H1 (cell line): Measurements from ENCODE around the gene CPNE4. TPM values are rescaled to one million over a fixed set of nuclear protein-coding genes. Genes with fewer than 3 reads are reported as not detected.

Source experiments
- CTCF ChIA-PET: fragments of 300-600 bp; sonication (Branson Sonifier 250); formaldehyde crosslinking; loops from one replicate; lab custom pipeline; 2021; ENCODE audit not compliant: partially characterized antibody; lab: Charles Lee
- POLR2A ChIA-PET: fragments of 300-600 bp; sonication (Branson Sonifier 250); formaldehyde crosslinking; loops from one replicate; lab custom pipeline; 2021; ENCODE audit warnings: inconsistent platforms; ENCODE audit not compliant: partially characterized antibody; lab: Charles Lee
- DNase-seq, 2 experiments: peaks; one replicate each; pipeline versions ENCODE4 v3.0.0 to v3.0.0-alpha.2; 2010 to 2022; ENCODE audit warnings: low spot score in 2 of 2, low read depth in 1 of 2, mixed read lengths in 1 of 2
- FAIRE-seq: peaks from 2 replicates; lab custom pipeline; 2011; peaks lifted over from hg19 to GRCh38; lab: Jason Lieb, UNC
- H2AFZ ChIP-seq: 2 replicates; pipeline ENCODE4 v1.8.1; 2012; ENCODE audit warnings: low read length, inconsistent platforms
- H2AK5ac ChIP-seq: 2 replicates; pipeline ENCODE4 v1.6.1; 2013; ENCODE audit warnings: low read depth, low read length
- H2BK120ac ChIP-seq: replicated peaks from 2 replicates; pipeline ENCODE3; 2013; ENCODE audit warnings: low read depth, low read length, inconsistent platforms
- H2BK12ac ChIP-seq: 2 replicates; pipeline ENCODE4 v1.6.1; 2013; ENCODE audit warnings: low read depth, low read length
- H2BK15ac ChIP-seq: 2 replicates; pipeline ENCODE4 v1.6.1; 2013; ENCODE audit warnings: low read length
- H2BK20ac ChIP-seq: 2 replicates; pipeline ENCODE4 v1.6.1; 2013; ENCODE audit warnings: low read length
- H2BK5ac ChIP-seq: 2 replicates; pipeline ENCODE4 v1.6.1; 2013; ENCODE audit warnings: low read depth, low read length
- H3K14ac ChIP-seq: 2 replicates; pipeline ENCODE4 v1.6.1; 2013; ENCODE audit warnings: inconsistent platforms; ENCODE audit not compliant: insufficient read length
- H3K18ac ChIP-seq: 2 replicates; pipeline ENCODE4 v1.6.1; 2013; ENCODE audit warnings: low read length; ENCODE audit errors: extremely low read depth
- H3K23ac ChIP-seq: 2 replicates; pipeline ENCODE4 v1.6.1; 2013; ENCODE audit warnings: inconsistent platforms; ENCODE audit not compliant: insufficient read length
- H3K23me2 ChIP-seq: 2 replicates; pipeline ENCODE4 v1.6.1; 2013; ENCODE audit warnings: low read depth, low read length
- H3K27ac ChIP-seq: 2 replicates; pipeline ENCODE4 v1.6.1; 2011; ENCODE audit warnings: low read depth, low read length, inconsistent platforms
- H3K27me3 ChIP-seq, 4 experiments: replicated peaks in 1 of 4; 1 replicate in 1 of 4; 2 replicates in 3 of 4; pipeline versions ENCODE4 v1.6.1 to v1.8.1; 2011 to 2013; ENCODE audit warnings: low read length in 3 of 4, mild to moderate bottlenecking in 3 of 4, inconsistent platforms in 2 of 4, mixed read lengths in 2 of 4, moderate library complexity in 1 of 4; ENCODE audit not compliant: control insufficient read depth in 3 of 4, insufficient read depth in 3 of 4; ENCODE audit errors: extremely low read depth in 1 of 4
- H3K36me3 ChIP-seq, 4 experiments: 2 replicates each; pipeline versions ENCODE4 v1.6.1 to v1.8.1; 2011 to 2013; ENCODE audit warnings: mild to moderate bottlenecking in 4 of 4, low read length in 3 of 4, moderate library complexity in 2 of 4, control low read depth in 1 of 4, inconsistent platforms in 1 of 4; ENCODE audit not compliant: insufficient read depth in 4 of 4, control insufficient read depth in 2 of 4
- H3K4ac ChIP-seq: replicated peaks from 2 replicates; pipeline ENCODE3; 2013; ENCODE audit warnings: low read length, low read depth, mixed read lengths, inconsistent platforms; ENCODE audit not compliant: insufficient read length
- H3K4me1 ChIP-seq, 4 experiments: replicated peaks in 1 of 4; 1 replicate in 1 of 4; 2 replicates in 3 of 4; pipeline versions ENCODE4 v1.6.1 to v1.8.1; 2011 to 2013; ENCODE audit warnings: low read length in 3 of 4, inconsistent platforms in 2 of 4, mixed read lengths in 1 of 4; ENCODE audit not compliant: insufficient read depth in 4 of 4, control insufficient read depth in 3 of 4
- H3K4me2 ChIP-seq, 2 experiments: 2 replicates each; pipeline versions ENCODE4 v1.6.1 to v1.8.1; 2011 to 2013; ENCODE audit warnings: low read depth in 2 of 2, low read length in 2 of 2, control low read depth in 1 of 2, inconsistent platforms in 1 of 2, mild to moderate bottlenecking in 1 of 2; ENCODE audit not compliant: insufficient read depth in 1 of 2
- H3K4me3 ChIP-seq, 4 experiments: fragments of 200-600, 300-600 bp in 1 of 4; sonication (generic), shearing (Covaris generic), sonication (Bioruptor Twin) in 1 of 4; 2 replicates each; pipeline versions ENCODE4 v1.5.1 to v1.8.1; 2011 to 2016; ENCODE audit warnings: low read length in 4 of 4, low read depth in 3 of 4, control low read depth in 2 of 4, inconsistent platforms in 2 of 4, mild to moderate bottlenecking in 2 of 4, mixed read lengths in 1 of 4, moderate library complexity in 1 of 4; ENCODE audit not compliant: insufficient read depth in 2 of 4; ENCODE audit errors: extremely low read depth in 1 of 4
- H3K56ac ChIP-seq: replicated peaks from 2 replicates; pipeline ENCODE3; 2013; ENCODE audit warnings: low read depth, mild to moderate bottlenecking, mixed read lengths, low read length, inconsistent platforms; ENCODE audit not compliant: insufficient read length
- H3K79me1 ChIP-seq: 2 replicates; pipeline ENCODE4 v1.6.1; 2013; ENCODE audit warnings: low read depth, low read length, control low read depth
- H3K79me2 ChIP-seq, 2 experiments: 2 replicates each; pipeline versions ENCODE4 v1.6.1 to v1.8.1; 2012 to 2013; ENCODE audit warnings: low read length in 2 of 2, mild to moderate bottlenecking in 2 of 2, inconsistent platforms in 1 of 2; ENCODE audit not compliant: insufficient read depth in 2 of 2, control insufficient read depth in 1 of 2
- H3K9ac ChIP-seq, 4 experiments: replicated peaks in 1 of 4; 1 replicate in 1 of 4; 2 replicates in 3 of 4; pipeline versions ENCODE4 v1.6.1 to v1.8.1; 2011 to 2013; ENCODE audit warnings: low read depth in 3 of 4, low read length in 3 of 4, control low read depth in 2 of 4, mild to moderate bottlenecking in 2 of 4, moderate library complexity in 2 of 4, inconsistent platforms in 1 of 4; ENCODE audit errors: extremely low read depth in 1 of 4
- H3K9me3 ChIP-seq, 2 experiments: 2 replicates each; pipeline versions ENCODE4 v1.6.1 to v1.8.1; 2012 to 2013; ENCODE audit warnings: mild to moderate bottlenecking in 2 of 2, moderate library complexity in 2 of 2, control low read depth in 1 of 2, inconsistent platforms in 1 of 2, low read depth in 1 of 2, low read length in 1 of 2, mixed read lengths in 1 of 2; ENCODE audit not compliant: insufficient read depth in 2 of 2
- H4K20me1 ChIP-seq, 2 experiments: replicated peaks in 1 of 2; 2 replicates each; pipeline versions ENCODE3 to v1.8.1; 2011 to 2013; ENCODE audit warnings: inconsistent platforms in 2 of 2, low read length in 2 of 2, mild to moderate bottlenecking in 1 of 2; ENCODE audit not compliant: insufficient read depth in 2 of 2, control insufficient read depth in 1 of 2
- H4K5ac ChIP-seq: 2 replicates; pipeline ENCODE4 v1.6.1; 2013; ENCODE audit warnings: low read length, low read depth, mixed read lengths, inconsistent platforms; ENCODE audit not compliant: insufficient read length
- H4K8ac ChIP-seq: 2 replicates; pipeline ENCODE4 v1.8.0; 2013; ENCODE audit warnings: mild to moderate bottlenecking, moderate library complexity, low read length, inconsistent platforms; ENCODE audit not compliant: insufficient read depth; ENCODE audit errors: extremely low read depth
- H4K91ac ChIP-seq: replicated peaks from 2 replicates; pipeline ENCODE3; 2013; ENCODE audit warnings: low read length, mixed read lengths, inconsistent platforms; ENCODE audit not compliant: insufficient read length
- ASH2L ChIP-seq: fragments of 200-600, 300-600 bp; sonication (generic); IDR thresholded peaks from one replicate; pipeline ENCODE4 v1.7.1; 2017; ENCODE audit warnings: low read length
- KDM4A ChIP-seq: IDR thresholded peaks from one replicate; pipeline ENCODE4 v1.7.1; 2012; ENCODE audit warnings: low read depth, mild to moderate bottlenecking, moderate library complexity, low read length, inconsistent platforms; ENCODE audit not compliant: severe bottlenecking
- MAFK ChIP-seq: IDR thresholded peaks from 2 replicates; pipeline ENCODE4 v1.6.1; 2012; ENCODE audit warnings: low read depth, mild to moderate bottlenecking, improper control_type of control experiment, low read length
- SIX5 ChIP-seq: IDR thresholded peaks from 2 replicates; pipeline ENCODE4 v1.6.1; 2011; ENCODE audit warnings: mild to moderate bottlenecking, low read depth, low read length
- SP2 ChIP-seq: IDR thresholded peaks from 2 replicates; pipeline ENCODE4 v1.6.1; 2012; ENCODE audit warnings: mild to moderate bottlenecking, low read length, inconsistent platforms
- WGBS, 2 experiments: shearing (Covaris generic) in 1 of 2; methylation state at CpG; one replicate each; pipeline versions ENCODE4 v1.1.6 to v1.1.7; 2013 to 2015; ENCODE audit warnings: low lambda C conversion rate in 2 of 2, mixed read lengths in 2 of 2, inconsistent platforms in 1 of 2, low coverage in 1 of 2, missing lambda C conversion rate in 1 of 2; ENCODE audit not compliant: insufficient replicate concordance in 2 of 2, insufficient coverage in 1 of 2, insufficient read length in 1 of 2; ENCODE audit errors: extremely low coverage in 1 of 2, missing lambda C conversion rate in 1 of 2; 5-methylcytosine and 5-hydroxymethylcytosine counted together
- polyA plus RNA-seq, 7 experiments: library from polyadenylated mRNA; depleted of rRNA in 3 of 7; stranded (reverse) in 5 of 7; unstranded in 2 of 7; fragments of >200 nt in 5 of 7; fragments of 200-250 nt in 2 of 7; gene quantifications; 1 replicate in 5 of 7; 2 replicates in 1 of 7; 4 replicates in 1 of 7; pipeline versions ENCODE4 v1.2.1 to v1.2.3, GENCODE V29; 2011 to 2013; ENCODE audit warnings: missing spikeins in 2 of 7, mixed read lengths in 2 of 7
- total RNA-seq: library from RNA; stranded (reverse); fragmentation: NEBNext Ultra II Directional; extraction: Animal tissue kit (Norgen Biotek cat#: 25700); gene quantifications from 2 replicates; pipeline ENCODE4 v1.2.1, GENCODE V29; 2021

CPNE4 gene
- total and polyA plus RNA-seq, 2 of the 8 experiments (the other 6 are each of a cell fraction or from before 2014, with no cell fraction given), result 0.82 to 3.8 TPM

- H3K4me1 ChIP-seq, result no peaks in the 10 kb centered on the region; a peak in 1 of 7 replicates
- no peak overlapping the region for H3K23ac ChIP-seq
- H2AFZ ChIP-seq, result no peak overlapping the region
- no peak overlapping the region for H3K4ac ChIP-seq
- H4K8ac ChIP-seq, result no peak overlapping the region
- H3K9ac ChIP-seq, result no peak overlapping the region
- H3K27me3 ChIP-seq, result no peaks in the 10 kb centered on the region
- H2BK12ac ChIP-seq, result no peak overlapping the region
- no peak overlapping the region for H3K4me3 ChIP-seq
- H4K20me1 ChIP-seq, result no peaks in the 10 kb centered on the region
- H2BK120ac ChIP-seq, result no peak overlapping the region
- 0 out of 4 replicates have a peak, but pooled peaks cover 0 to 2% of the 10 kb centered on the region in 2 experiments for H3K9me3 ChIP-seq
- H3K36me3 ChIP-seq, result no peaks in the 10 kb centered on the region
- no peak overlapping the region for H3K14ac ChIP-seq
- H3K18ac ChIP-seq, result no peak overlapping the region
- H3K4me2 ChIP-seq, result no peak overlapping the region
- H3K79me1 ChIP-seq, result no peaks in the 10 kb centered on the region
- 100% methylated on average over 1 of the region's 1 CpG; no CpG with 5 or more reads in 1 of the 2 experiments for WGBS, 2 experiments
- POLR2A ChIA-PET, result no interaction called here
- H2BK5ac ChIP-seq, result no peak overlapping the region
- H4K91ac ChIP-seq, result no peak overlapping the region
- DNase-seq (no peak), FAIRE-seq (peak; percentile 39)
- no peaks in the 10 kb centered on the region for H3K23me2 ChIP-seq
- no peak overlapping the region for H3K56ac ChIP-seq
- no peak overlapping the region for H2BK20ac ChIP-seq
- no peak overlapping the region for H4K5ac ChIP-seq
- CTCF ChIA-PET, result no interaction called here
- H2AK5ac ChIP-seq, result no peak overlapping the region
- H3K27ac ChIP-seq, result no peak overlapping the region
- H3K79me2 ChIP-seq, result no peaks in the 10 kb centered on the region
- H2BK15ac ChIP-seq, result no peak overlapping the region
- TF ChIP-seq SIX5, result no peak
- TF ChIP-seq MAFK, result no peak
- no peak for TF ChIP-seq ASH2L
- no peak for TF ChIP-seq KDM4A
- no peak for TF ChIP-seq SP2
Measured at GRCh38 chr3:131739211-131739610, 295.6 kb downstream of the CPNE4 start.
